Measurements from ENCODE around the gene PSME3IP1. TPM values are rescaled to one million over a fixed set of nuclear protein-coding genes. Genes with fewer than 3 reads are reported as not detected.
"Not testable (repeated sequence)": the region's sequence is repeated elsewhere in the genome, so short reads cannot be mapped to it uniquely, and the experiment has no call there.

PSME3IP1 gene
- total RNA-seq, 1 experiment from 2014 or later: 104 TPM

- H3K9me3 Mint-ChIP-seq: no peaks in the 10 kb centered on the region
- ATAC-seq (no peak), DNase-seq (ENCODE audit: low spot score) (no peak)
- TF ChIP-seq MYBL2 (CRISPR knock-in tag; IDR thresholded peaks at IDR 0.05) (no peak), GABPB1 (CRISPR knock-in tag; IDR thresholded peaks at IDR 0.05) (no peak), ZNF219 (CRISPR knock-in tag; IDR thresholded peaks at IDR 0.05; ENCODE audit: borderline replicate concordance) (no peak), IRF2 (CRISPR knock-in tag; IDR thresholded peaks at IDR 0.05; ENCODE audit: borderline replicate concordance, low read depth) (no peak), RORB (CRISPR knock-in tag; IDR thresholded peaks at IDR 0.05) (no peak), CBFB (CRISPR knock-in tag; IDR thresholded peaks at IDR 0.05; ENCODE audit: low read depth) (no peak), KAT7 (CRISPR knock-in tag; IDR thresholded peaks at IDR 0.05; ENCODE audit: borderline replicate concordance) (no peak), ATF1 (CRISPR knock-in tag; IDR thresholded peaks at IDR 0.05) (no peak), NR1H2 (CRISPR knock-in tag; IDR thresholded peaks at IDR 0.05) (no peak), ZSCAN18 (CRISPR knock-in tag; IDR thresholded peaks at IDR 0.05) (no peak), TEAD1 (CRISPR knock-in tag; IDR thresholded peaks at IDR 0.05) (no peak), ATF3 (CRISPR knock-in tag; conservative IDR thresholded peaks at IDR 0.05) (no peak), ZMAT4 (CRISPR knock-in tag; IDR thresholded peaks at IDR 0.05) (no peak), HMGA2 (CRISPR knock-in tag; IDR thresholded peaks at IDR 0.05) (no peak), FOXJ3 (CRISPR knock-in tag; IDR thresholded peaks at IDR 0.05; ENCODE audit: borderline replicate concordance) (no peak)
- peak overlapping the region; percentile 38; the same call in 1 of the 2 replicates for H3K27ac Mint-ChIP-seq
- peak overlapping the region; percentile 96 for H3K4me3 Mint-ChIP-seq
- H3K27me3 Mint-ChIP-seq (ENCODE audit: low read depth): no peaks in the 10 kb centered on the region; the same call in 1 of the 2 replicates
- H3K36me3 Mint-ChIP-seq: no peaks in the 10 kb centered on the region
- POLR2A ChIA-PET: no interaction called here
- H3K4me1 Mint-ChIP-seq: peaks cover 32% of the 10 kb centered on the region
- CTCF ChIA-PET: no interaction called here
Observed at GRCh38 chr16:57188711-57189002, 2.8 kb upstream of the PSME3IP1 start.

- H3K36me3 Mint-ChIP-seq; DNase-seq (ENCODE audit: low spot score); ATAC-seq; POLR2A ChIA-PET; H3K9me3 Mint-ChIP-seq; H3K27me3 Mint-ChIP-seq (ENCODE audit: low read depth): not testable (repeated sequence)
- H3K4me1 Mint-ChIP-seq: peaks cover 35% of the 10 kb centered on the region
- CTCF ChIA-PET: interaction anchor here (1.2 to 1.3 kb wide), 3 partner anchors 90 to 112 kb away, joined by 3 to 4 read pairs (median 4); partner anchors contain the start of gene CPNE2
- peak overlapping the region; percentile 61 for H3K27ac Mint-ChIP-seq
- H3K4me3 Mint-ChIP-seq: peak overlapping the region; percentile 96
Observed at GRCh38 chr16:57187902-57188710, 2.3 kb upstream of the PSME3IP1 start.

GRCh38 chr16:57186872-57187854 is 1.3 kb upstream of the PSME3IP1 start:
- peak overlapping the region; percentile 85 for H3K27ac Mint-ChIP-seq
- TF ChIP-seq ZNF512 (CRISPR knock-in tag; IDR thresholded peaks at IDR 0.05; ENCODE audit: borderline replicate concordance) (no peak), ARID4B (CRISPR knock-in tag; IDR thresholded peaks at IDR 0.05; ENCODE audit: borderline replicate concordance) (0 out of 2 replicates have a peak, but pooled peaks have one; percentile 36)
- ChIA-PET POLR2A (no interaction called here), CTCF (interaction anchor here (0.7 to 1.6 kb wide), 6 partner anchors 10 to 113 kb away, joined by 3 to 4 read pairs (median 4); partner anchors contain the start of gene CPNE2)
- H3K36me3 Mint-ChIP-seq: no peaks in the 10 kb centered on the region
- no peaks in the 10 kb centered on the region; the same call in 1 of the 2 replicates for H3K27me3 Mint-ChIP-seq (ENCODE audit: low read depth)
- H3K9me3 Mint-ChIP-seq: no peaks in the 10 kb centered on the region
- ATAC-seq (peak; percentile 1; the same call in 1 of the 2 replicates), DNase-seq (ENCODE audit: low spot score) (no peak)
- peak overlapping the region; percentile 96 for H3K4me3 Mint-ChIP-seq
- peaks cover 42% of the 10 kb centered on the region for H3K4me1 Mint-ChIP-seq
